HG02763 (cell line): ENCODE measurements around the gene AKT2.

Source experiments
- ATAC-seq: cut with Tn5 transposase; IDR thresholded peaks from one replicate; pipeline ENCODE4 v1.9.1; 2021; ENCODE audit warnings: mild to moderate bottlenecking, moderate library complexity; ENCODE audit not compliant: unreplicated experiment

Gene AKT2

GRCh38 chr19:40302224-40303011 lies 17.3 kb upstream of the AKT2 start:
- no peak for ATAC-seq

- ATAC-seq, result no peak
These were observed 15.5 kb upstream of the AKT2 start for GRCh38 chr19:40300668-40301067.

- ATAC-seq, result no peak
These were observed 12.9 kb upstream of the AKT2 start for GRCh38 chr19:40298026-40298425.

- no peak for ATAC-seq
These were observed 9.4 kb upstream of the AKT2 start for GRCh38 chr19:40294560-40294959.

GRCh38 chr19:40286971-40287421 lies 1.9 kb upstream of the AKT2 start:
- ATAC-seq, result no peak

- ATAC-seq, result no peak
These were observed 1.3 kb upstream of the AKT2 start for GRCh38 chr19:40286235-40286970.

- ATAC-seq, result peak; percentile 93
These were observed 449 bp upstream of the AKT2 start for GRCh38 chr19:40285353-40286234.

GRCh38 chr19:40284251-40284500 lies 969 bp downstream of the AKT2 start:
- no peak for ATAC-seq

- no peak for ATAC-seq
These were observed 1.5 kb downstream of the AKT2 start for GRCh38 chr19:40283414-40284250.

- no peak for ATAC-seq
These were observed 2.2 kb downstream of the AKT2 start for GRCh38 chr19:40282920-40283319.

- ATAC-seq, result no peak
These were observed 3.0 kb downstream of the AKT2 start for GRCh38 chr19:40282209-40282580.

- ATAC-seq, result no peak
These were observed 3.5 kb downstream of the AKT2 start for GRCh38 chr19:40281381-40282208.

- no peak for ATAC-seq
These were observed 4.4 kb downstream of the AKT2 start for GRCh38 chr19:40280608-40281221.

GRCh38 chr19:40279761-40280607 lies 5.2 kb downstream of the AKT2 start:
- ATAC-seq, result no peak

GRCh38 chr19:40279120-40279551 lies 6.0 kb downstream of the AKT2 start:
- no peak for ATAC-seq

- ATAC-seq, result no peak
These were observed 6.6 kb downstream of the AKT2 start for GRCh38 chr19:40278361-40279035.

- ATAC-seq, result no peak
These were observed 7.6 kb downstream of the AKT2 start for GRCh38 chr19:40277356-40278059.
